DMS153 (cell line): ENCODE results near the gene HEMK1.

Source experiments
- DNase-seq: peaks from one replicate; lab custom pipeline; 2025; lab: John Stamatoyannopoulos, UW

Gene HEMK1, protein sequence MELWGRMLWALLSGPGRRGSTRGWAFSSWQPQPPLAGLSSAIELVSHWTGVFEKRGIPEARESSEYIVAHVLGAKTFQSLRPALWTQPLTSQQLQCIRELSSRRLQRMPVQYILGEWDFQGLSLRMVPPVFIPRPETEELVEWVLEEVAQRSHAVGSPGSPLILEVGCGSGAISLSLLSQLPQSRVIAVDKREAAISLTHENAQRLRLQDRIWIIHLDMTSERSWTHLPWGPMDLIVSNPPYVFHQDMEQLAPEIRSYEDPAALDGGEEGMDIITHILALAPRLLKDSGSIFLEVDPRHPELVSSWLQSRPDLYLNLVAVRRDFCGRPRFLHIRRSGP

GRCh38 chr3:50568947-50569749 lies at the start of gene HEMK1:
Gene HEMK1, plus strand, starts transcription at chr3:50569522. Its CDS starts 1,583 bp downstream, at chr3:50571105.
- DNase-seq, result peak; percentile 44

GRCh38 chr3:50520849-50521248 lies 48.5 kb upstream of the HEMK1 start:
- no peak for DNase-seq

DNA sequence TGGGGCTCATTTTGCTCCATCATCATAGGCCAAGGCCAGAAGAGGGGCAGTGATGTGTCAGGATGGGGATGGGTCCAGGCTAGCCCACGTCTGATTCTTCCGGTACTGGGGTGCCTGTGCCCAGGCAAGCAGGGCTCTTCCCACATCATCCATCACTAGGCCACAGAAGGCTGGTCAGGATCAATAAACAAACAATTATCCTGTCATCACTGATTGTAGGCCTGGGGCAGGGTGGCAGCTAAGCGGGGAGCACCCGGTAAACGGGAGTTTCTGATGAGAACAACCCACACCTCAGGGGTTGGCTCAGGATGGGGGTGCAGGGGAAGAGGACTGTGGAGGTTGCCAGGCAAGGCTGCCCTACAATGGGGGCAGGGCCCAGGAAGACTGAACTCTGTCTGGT lies 47.8 kb upstream of the HEMK1 start:
- DNase-seq, result no peak

- DNase-seq, result no peak
Measured at GRCh38 chr3:50523279-50523811, 46.0 kb upstream of the HEMK1 start.

- DNase-seq, result no peak
Measured at GRCh38 chr3:50524746-50525145, 44.6 kb upstream of the HEMK1 start.

DNA sequence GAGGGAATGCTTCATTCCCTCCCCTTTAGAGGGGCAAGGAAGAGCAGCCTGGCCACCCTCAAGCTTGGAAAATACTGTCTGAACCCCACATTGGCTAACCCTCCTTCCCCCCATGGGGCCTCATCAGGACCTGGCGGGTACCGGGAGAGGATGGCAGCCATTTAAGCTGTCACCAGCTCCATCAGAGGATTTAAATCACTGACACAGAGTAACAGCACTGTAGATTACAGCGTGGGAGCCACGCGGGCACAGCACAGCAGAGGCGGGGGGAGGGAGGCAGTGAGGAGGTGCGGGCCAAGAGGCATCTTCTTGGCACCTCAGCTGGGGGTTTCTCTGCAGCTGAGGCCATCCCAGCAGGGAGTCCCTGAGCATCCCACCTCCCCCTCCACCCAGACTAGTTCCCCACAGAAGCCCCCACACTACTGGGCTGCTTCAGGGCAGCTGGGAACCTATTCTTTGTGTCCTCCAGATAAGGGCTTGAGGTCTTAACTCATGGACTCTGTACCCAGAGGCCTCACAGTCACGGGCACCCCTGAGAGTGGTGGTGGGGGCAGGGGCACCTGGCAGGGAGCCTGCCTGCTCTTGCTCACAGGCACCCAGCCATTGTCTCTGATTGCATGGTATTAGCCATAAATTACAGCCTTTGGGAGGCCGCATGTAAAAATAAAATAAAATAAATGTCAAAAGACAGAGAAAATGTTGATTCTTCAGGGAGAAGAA lies 44.0 kb upstream of the HEMK1 start:
- DNase-seq, result no peak

- DNase-seq, result no peak
Measured at GRCh38 chr3:50525987-50526386, 43.3 kb upstream of the HEMK1 start.

GRCh38 chr3:50530001-50530970 lies 39.0 kb upstream of the HEMK1 start:
- no peak for DNase-seq

GRCh38 chr3:50531201-50531600 lies 38.1 kb upstream of the HEMK1 start:
- no peak for DNase-seq

DNA sequence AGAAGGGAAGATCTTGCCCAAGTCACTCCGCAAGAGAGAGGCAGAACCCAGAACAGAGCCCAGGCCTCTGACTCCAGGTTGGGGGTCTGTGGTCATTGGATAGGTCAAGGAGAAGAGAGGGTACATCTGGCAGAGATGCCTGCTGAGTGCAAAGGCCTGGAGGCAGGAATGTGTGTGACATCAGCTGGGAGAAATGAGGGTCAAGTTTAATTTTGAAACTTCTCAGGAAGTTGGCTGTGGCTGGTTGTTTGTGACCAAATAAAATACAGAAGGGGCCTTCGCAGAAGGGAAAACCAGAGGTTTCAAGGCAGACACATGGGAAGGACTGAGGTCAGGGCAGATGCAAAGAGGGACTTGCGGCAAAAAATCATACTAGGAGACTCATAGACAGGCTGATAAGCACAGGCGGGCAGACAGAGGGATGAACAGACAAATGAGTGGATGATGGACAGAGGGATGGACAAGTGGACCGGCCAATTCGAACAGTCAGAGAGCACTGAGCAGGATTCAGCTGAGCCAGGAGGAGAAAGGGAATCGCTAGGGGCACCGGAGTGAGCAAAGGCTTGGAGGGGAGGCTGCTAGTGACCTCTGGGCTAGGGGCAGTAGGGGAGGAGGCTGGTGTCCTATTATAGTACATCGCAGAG lies 37.1 kb upstream of the HEMK1 start:
- no peak for DNase-seq

GRCh38 chr3:50533316-50533715 lies 36.0 kb upstream of the HEMK1 start:
- DNase-seq, result no peak

- no peak for DNase-seq
Measured at GRCh38 chr3:50533807-50534461, 35.4 kb upstream of the HEMK1 start.

GRCh38 chr3:50534681-50535330 lies 34.5 kb upstream of the HEMK1 start:
- no peak for DNase-seq

- no peak for DNase-seq
Measured at GRCh38 chr3:50536471-50537180, 32.7 kb upstream of the HEMK1 start.

- DNase-seq, result no peak
Measured at GRCh38 chr3:50537421-50538129, 31.7 kb upstream of the HEMK1 start.

DNA sequence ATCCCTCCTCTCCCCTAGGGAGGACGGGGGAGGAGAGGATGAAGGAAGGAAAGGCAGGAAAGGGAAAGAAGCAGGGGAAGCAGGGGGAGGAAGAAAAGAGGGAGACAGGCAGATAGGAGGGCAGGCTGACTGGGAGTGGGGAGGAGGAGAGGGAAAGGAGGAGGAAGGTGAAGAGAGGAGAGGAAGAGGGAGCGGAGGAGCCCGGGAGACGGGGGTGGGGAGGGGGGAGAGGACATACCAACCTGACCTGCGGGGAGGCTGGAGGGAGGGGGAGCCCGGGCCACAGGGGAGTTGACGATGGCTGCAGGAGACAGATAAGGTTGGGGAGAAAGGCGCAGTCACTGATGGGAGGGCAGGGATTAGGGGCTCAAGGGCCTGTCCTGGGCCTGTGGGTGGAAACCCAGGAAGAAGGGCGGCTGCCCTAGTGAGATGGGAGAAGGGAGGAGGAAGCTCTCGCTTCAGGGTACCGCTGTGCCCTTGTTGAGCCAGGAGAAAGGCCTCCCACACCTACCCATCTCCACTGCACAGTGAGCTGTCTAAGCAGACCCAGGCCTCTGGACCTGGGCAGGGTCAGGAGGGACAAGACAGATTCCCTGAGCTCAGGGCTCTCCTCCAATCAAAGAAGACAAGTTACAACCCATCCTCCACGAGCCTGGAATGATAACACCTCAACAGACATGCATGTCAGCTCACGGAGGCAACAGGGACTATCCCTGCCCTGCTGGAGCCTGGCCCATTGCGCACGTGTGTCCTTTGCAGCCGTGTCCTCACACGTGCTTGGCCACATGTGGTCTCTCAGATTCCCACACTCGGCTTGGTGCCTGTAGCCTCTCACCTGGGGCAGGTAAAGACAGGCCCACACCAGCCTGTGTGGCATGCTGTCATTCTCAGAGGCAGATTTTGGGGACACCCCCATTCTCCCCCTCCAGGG lies 29.7 kb upstream of the HEMK1 start:
- no peak for DNase-seq
